GM23248 (cell line): ENCODE measurements around the gene ANKDD1A.

Source experiments
- EZH2 ChIP-seq: fragments of 200-600 bp; sonication (generic); IDR thresholded peaks from 2 replicates; pipeline ENCODE4 v1.6.1; 2018; ENCODE audit warnings: antibody characterized with exemption, mild to moderate bottlenecking; ENCODE audit not compliant: insufficient read depth, poor library complexity, severe bottlenecking
- EZH2phosphoT487 ChIP-seq: fragments of 200-600 bp; sonication (generic); IDR thresholded peaks from 2 replicates; pipeline ENCODE4 v1.6.1; 2018; ENCODE audit warnings: antibody characterized with exemption, moderate library complexity, mild to moderate bottlenecking, low read depth; ENCODE audit not compliant: insufficient read depth

- no peak for TF ChIP-seq EZH2
- TF ChIP-seq EZH2phosphoT487: no peak
Observed at GRCh38 chr15:65004993-65005392, 93.3 kb downstream of the ANKDD1A start.
